Posterior cingulate gyrus (tissue), 11 donors: ENCODE data around the gene SLC29A4.

Experiments
- DNase-seq, 10 donors: peaks; one replicate each; pipeline versions ENCODE4 v3.0.0 to v3.0.0-alpha.2; 2020 to 2021; ENCODE audit warnings: mixed read lengths in 3 of 10
- intact Hi-C: fragments of 100-400 bp; cut with DNase I; formaldehyde crosslinking; loops from one replicate; pipeline ENCODE4 v1.15.1; 2023

The SLC29A4 gene

DNA sequence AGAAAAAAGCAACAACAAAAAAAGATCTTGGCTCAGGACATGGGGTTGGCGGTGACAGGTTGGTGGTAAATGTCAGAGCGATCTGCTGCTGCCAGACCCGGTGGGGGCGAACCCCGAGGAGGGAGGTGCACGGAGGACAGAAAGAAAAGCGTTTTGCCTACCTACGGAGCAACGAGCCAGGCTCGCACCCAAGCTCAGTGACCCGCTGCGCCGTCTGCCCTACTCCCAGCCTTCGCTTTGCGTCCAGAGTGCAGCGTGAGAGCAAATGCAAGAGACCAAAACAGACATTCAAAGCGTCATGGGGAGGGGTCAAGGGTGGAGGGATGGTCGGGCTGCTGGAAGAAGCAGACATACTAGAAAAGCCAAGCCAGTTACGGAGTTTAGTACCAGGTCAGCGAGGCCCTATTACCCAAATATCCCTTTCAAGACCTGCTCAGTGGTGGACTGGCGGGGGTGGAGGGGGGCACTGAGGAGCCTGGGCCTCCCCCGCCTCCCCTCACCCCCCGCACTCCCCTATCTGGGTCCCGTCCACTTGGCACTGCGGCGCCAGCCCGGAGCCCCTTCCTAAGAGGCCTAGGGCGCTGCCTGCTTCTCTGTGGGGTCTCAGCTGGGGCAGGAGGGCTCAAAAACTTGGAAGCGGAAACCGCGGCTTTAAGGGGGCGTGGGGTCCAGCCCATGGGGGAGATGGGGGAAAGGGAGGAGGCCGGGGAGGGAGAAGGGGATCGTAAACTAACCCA is 66.9 kb downstream of the SLC29A4 start:
- intact Hi-C loops: no loop called here
- no peak for DNase-seq

DNA sequence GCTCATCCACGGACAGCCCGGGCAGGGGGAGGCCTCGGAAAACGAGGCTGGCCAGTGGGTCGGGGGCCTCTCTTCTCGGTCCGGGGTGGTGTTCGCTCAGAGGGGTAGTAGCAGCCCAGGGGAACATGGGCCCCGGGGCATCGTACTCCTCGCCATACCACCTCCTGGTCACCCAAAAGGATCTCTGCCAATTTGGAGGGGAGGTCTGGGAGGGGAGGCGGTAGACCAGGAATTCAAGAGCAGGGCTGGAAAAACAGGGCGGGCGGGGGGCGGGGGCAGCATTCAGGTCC is 67.4 kb downstream of the SLC29A4 start:
- no peak for DNase-seq
- intact Hi-C loops: no loop called here

DNA sequence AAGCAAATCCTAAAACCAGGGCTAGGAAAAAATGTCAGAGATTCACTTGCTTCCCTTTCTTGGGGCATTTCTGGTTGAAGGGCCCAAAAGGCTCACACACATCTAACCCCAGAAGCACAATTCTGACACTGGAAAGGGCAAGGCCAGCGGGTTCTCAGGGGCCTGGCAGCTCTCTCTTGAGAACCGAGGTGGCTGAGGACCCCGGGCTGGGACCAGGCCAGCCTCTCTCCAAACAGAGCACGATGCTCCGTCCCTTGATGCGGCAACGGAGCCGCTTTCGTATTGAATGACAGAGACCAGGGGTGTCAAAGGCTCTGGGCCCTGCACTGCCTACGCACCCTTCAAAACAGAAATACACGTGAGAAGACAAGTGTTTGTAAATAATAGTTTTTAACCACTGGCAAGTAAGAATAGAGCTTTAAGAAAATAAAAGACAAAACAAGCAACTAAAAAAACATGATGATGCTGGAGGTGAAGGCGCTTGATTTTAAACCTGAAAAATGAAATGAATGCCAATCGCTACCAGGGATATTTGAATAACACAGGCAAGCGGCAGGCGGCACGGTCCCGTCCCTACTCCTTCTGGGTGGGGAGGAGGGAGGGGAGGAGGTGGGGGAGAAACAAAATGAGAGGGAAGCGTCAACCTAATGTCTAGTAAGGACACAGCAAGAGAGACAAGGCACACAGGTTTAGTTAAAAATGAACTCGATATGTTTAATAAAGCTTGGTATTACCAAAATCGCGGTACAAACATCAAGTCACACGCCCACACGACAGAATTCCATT is 68.0 kb downstream of the SLC29A4 start:
- intact Hi-C loops: no loop called here
- DNase-seq: no peak

DNA sequence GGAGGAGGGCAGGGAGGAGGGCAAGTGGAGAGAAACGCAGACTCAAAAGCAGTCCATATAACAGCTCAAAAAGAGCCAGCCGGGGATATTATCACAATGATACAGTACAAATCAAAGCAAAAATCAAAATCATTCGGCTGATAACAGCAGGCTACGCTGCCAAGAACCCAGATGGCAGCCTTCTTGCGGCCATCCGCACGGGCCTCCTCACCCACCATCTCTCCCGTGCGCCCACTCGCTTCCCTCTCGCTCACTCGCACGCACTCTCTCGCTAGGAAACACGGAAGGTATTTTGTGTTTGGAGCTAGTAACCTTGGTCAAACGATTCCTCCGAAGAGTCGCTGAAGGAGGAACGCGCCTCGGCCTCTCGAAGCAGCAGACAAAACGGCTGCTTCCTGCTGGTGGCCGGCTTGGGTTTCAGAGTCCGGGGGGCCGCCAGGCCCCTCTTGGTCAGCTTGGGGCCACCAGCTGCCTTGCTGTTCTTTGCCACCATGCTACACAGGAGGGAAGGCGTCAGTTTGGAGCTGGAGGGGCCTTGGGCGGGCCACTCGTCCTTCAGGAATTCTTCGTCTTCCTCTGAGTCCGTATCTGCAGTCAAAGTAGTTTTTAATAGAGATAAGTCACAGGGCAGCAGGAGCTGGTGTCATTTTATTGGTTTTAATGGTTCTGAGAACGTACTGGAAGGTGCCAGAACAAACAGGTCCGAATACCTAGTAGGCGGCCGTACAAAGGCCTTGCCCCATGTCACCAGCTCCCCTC is 68.9 kb downstream of the SLC29A4 start:
- intact Hi-C loops: no loop called here
- peak in 1 of 10 donors; percentile 67 for DNase-seq

DNA sequence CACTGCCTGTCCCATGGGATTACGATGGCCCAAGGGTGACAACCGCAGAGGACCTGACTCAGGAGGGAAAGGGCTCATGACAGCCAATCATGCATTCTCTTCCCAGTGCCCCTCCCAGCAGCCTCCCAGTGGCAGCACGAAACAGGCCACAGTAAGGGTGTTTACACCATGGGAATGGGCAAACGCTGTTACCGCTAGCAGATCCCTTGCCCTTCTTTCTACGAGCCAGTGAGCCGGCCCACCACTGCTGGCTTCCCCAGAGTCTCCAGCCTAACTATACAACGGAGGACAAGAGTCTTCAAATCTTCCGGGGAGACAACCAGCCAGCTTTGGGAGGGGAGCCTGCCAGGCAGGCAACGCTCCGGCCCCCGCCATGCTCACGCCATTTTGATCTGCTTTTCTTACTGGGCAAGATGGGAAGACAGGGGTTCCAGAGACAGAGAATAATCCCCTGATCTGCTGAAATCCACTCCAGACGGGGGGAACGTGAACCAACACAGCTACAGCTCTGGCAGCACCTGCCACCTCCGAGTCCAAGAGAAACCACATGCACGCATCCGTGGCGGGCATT is 69.8 kb downstream of the SLC29A4 start:
- intact Hi-C loops: no loop called here
- no peak for DNase-seq

DNA sequence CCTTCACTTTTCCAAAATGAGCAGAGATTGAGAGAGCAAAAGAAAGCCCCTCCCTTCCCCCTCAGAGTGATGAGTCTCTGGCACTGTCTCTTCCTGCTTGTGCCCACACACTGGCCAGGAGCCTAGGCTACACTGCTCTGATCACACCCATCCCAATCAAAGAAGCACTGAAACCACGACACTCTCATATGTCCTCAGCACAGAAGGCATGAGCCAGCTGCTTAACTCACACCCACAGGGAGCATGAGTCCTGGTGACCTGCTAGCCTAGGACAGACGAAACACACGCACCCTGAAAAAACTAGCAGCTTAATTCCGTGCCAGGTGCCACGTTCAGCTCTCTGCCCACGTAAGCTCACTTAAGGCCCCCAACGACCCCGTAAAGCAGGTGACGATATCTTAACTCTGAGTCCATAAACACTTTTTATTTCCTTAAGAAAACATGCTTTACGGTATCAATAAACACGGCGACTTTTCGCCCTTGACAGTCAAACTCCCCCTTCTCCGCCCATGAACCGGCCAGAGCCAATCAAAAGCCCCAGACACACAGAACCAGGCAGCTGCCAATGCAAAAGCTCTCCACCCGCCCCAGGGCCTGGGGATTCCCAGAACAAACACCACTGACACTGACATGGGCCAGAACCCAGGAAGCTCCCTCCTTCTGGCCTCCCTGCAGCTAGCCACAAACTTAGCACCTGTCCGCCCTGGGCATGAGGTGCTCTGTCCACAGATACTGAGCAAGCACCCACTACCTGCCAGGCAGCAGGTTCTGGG is 71.9 kb downstream of the SLC29A4 start:
- intact Hi-C loops: no loop called here
- DNase-seq: peak in 1 of 10 donors; percentile 74
